Endothelial cell of umbilical vein (primary cell): ENCODE data around the gene GRM4. TPM values are rescaled to one million over a fixed set of nuclear protein-coding genes. Genes with fewer than 3 reads are reported as not detected.

Experiments used
- BruUV-seq: library from RNA; stranded (reverse); fragments of 400-500 nt; replicated peaks from 2 replicates; lab custom pipeline; 2021; lab: Mats Ljungman, UMichigan
- CTCF ChIA-PET: fragments of 300-600, 350-600 bp; sonication (Branson Sonifier 250); formaldehyde crosslinking; loops from one replicate; lab custom pipeline; 2021; ENCODE audit warnings: antibody characterized with exemption, inconsistent platforms; lab: Charles Lee
- POLR2A ChIA-PET: fragments of 300-600, 350-600 bp; sonication (Branson Sonifier 250); formaldehyde crosslinking; loops from one replicate; lab custom pipeline; 2021; ENCODE audit warnings: antibody characterized with exemption, inconsistent platforms; lab: Charles Lee
- DNase-seq: peaks from one replicate; pipeline ENCODE4 v3.0.0-alpha.2; 2011; ENCODE audit warnings: low read depth, low spot score
- FAIRE-seq: peaks from 2 replicates; lab custom pipeline; 2011; peaks lifted over from hg19 to GRCh38; lab: Jason Lieb, UNC
- H2AFZ ChIP-seq: 2 replicates; pipeline ENCODE4 v1.6.0; 2012; ENCODE audit warnings: low read depth, low read length, control low read depth, inconsistent platforms
- H3K27ac ChIP-seq: 2 replicates; pipeline ENCODE4 v1.5.1; 2011; ENCODE audit warnings: low read depth, mild to moderate bottlenecking, control low read depth, low read length, moderate library complexity; ENCODE audit not compliant: insufficient read depth
- H3K27me3 ChIP-seq, 2 experiments: 2 replicates each; pipeline versions ENCODE4 v1.6.0 to v1.6.1; 2011; ENCODE audit warnings: low read length in 2 of 2, mixed read lengths in 1 of 2; ENCODE audit not compliant: control insufficient read depth in 2 of 2, insufficient read depth in 2 of 2
- H3K36me3 ChIP-seq, 2 experiments: 2 replicates in 1 of 2; 3 replicates in 1 of 2; pipeline ENCODE4 v1.5.1; 2011; ENCODE audit warnings: low read length in 2 of 2, mild to moderate bottlenecking in 1 of 2, moderate library complexity in 1 of 2; ENCODE audit not compliant: control insufficient read depth in 2 of 2, insufficient read depth in 2 of 2; ENCODE audit errors: extremely low read depth in 1 of 2
- H3K4me1 ChIP-seq: 3 replicates; pipeline ENCODE4 v1.5.1; 2011; ENCODE audit warnings: mild to moderate bottlenecking, low read length; ENCODE audit not compliant: control insufficient read depth, insufficient read depth; ENCODE audit errors: extremely low read depth
- H3K4me2 ChIP-seq: 2 replicates; pipeline ENCODE4 v1.6.1; 2011; ENCODE audit warnings: low read length, control low read depth, mixed read lengths; ENCODE audit not compliant: insufficient read depth
- H3K4me3 ChIP-seq, 3 experiments: fragments of 200-600 bp in 1 of 3; sonication (generic), shearing (Covaris generic) in 1 of 3; replicated peaks in 1 of 3; 2 replicates each; pipeline ENCODE4 v1.5.1; 2011 to 2016; ENCODE audit warnings: control low read depth in 3 of 3, low read length in 3 of 3, mild to moderate bottlenecking in 2 of 3, inconsistent platforms in 1 of 3, low read depth in 1 of 3, moderate library complexity in 1 of 3; ENCODE audit not compliant: insufficient read depth in 1 of 3
- H3K79me2 ChIP-seq: 2 replicates; pipeline ENCODE4 v1.6.0; 2012; ENCODE audit warnings: low read length, inconsistent platforms; ENCODE audit not compliant: control insufficient read depth, insufficient read depth
- H3K9ac ChIP-seq: replicated peaks from 2 replicates; pipeline ENCODE3; 2011; ENCODE audit warnings: low read length, control low read depth; ENCODE audit not compliant: insufficient read depth; ENCODE audit errors: extremely low read depth
- H3K9me1 ChIP-seq: replicated peaks from 3 replicates; pipeline ENCODE4 v1.6.0; 2011; ENCODE audit warnings: mild to moderate bottlenecking, low read length; ENCODE audit not compliant: control insufficient read depth, insufficient read depth; ENCODE audit errors: extremely low read depth
- H3K9me3 ChIP-seq: replicated peaks from 2 replicates; pipeline ENCODE4 v1.5.1; 2012; ENCODE audit warnings: low read length, inconsistent platforms; ENCODE audit not compliant: control insufficient read depth, insufficient read depth
- H4K20me1 ChIP-seq: replicated peaks from 2 replicates; pipeline ENCODE3; 2011; ENCODE audit warnings: mild to moderate bottlenecking, low read length; ENCODE audit not compliant: control insufficient read depth, insufficient read depth; ENCODE audit errors: extremely low read depth
- EZH2 ChIP-seq: IDR thresholded peaks from 2 replicates; pipeline ENCODE4 v1.6.1; 2012; ENCODE audit warnings: borderline replicate concordance, low read depth, mild to moderate bottlenecking, moderate library complexity, low read length, inconsistent platforms; ENCODE audit not compliant: severe bottlenecking
- FOS ChIP-seq: IDR thresholded peaks from 2 replicates; pipeline ENCODE4 v1.6.1; 2011; ENCODE audit warnings: mild to moderate bottlenecking, low read length, moderate library complexity, borderline replicate concordance; ENCODE audit not compliant: insufficient read depth
- GATA2 ChIP-seq: IDR thresholded peaks from 2 replicates; pipeline ENCODE4 v1.7.0; 2011; ENCODE audit warnings: low read depth, mild to moderate bottlenecking, moderate library complexity, mixed read lengths, low read length; ENCODE audit not compliant: insufficient read length, insufficient read depth
- JUN ChIP-seq: IDR thresholded peaks from 2 replicates; pipeline ENCODE4 v1.6.1; 2011; ENCODE audit warnings: borderline replicate concordance, low read depth; ENCODE audit not compliant: insufficient read length, insufficient read depth
- MYC ChIP-seq: IDR thresholded peaks from one replicate; pipeline ENCODE4 v1.6.1; 2011; ENCODE audit warnings: mild to moderate bottlenecking, low read depth, low read length
- POLR2A ChIP-seq: IDR thresholded peaks from 2 replicates; pipeline ENCODE4 v1.6.1; 2012; ENCODE audit warnings: low read depth, mild to moderate bottlenecking, control low read depth, low read length
- POLR2AphosphoS5 ChIP-seq: IDR thresholded peaks from 2 replicates; pipeline ENCODE4 v1.6.1; 2012; ENCODE audit warnings: low read depth, mild to moderate bottlenecking, control low read depth, low read length, moderate library complexity; ENCODE audit not compliant: insufficient read depth
- dilution Hi-C: fragments of 300-500 bp; cut with MboI; formaldehyde crosslinking; loops from one replicate; pipeline ENCODE4 v1.15.0; 2019; ENCODE audit warnings: low sequenced_read_pairs; ENCODE audit not compliant: extremely low pct_ligation_motif_present
- intact Hi-C: fragments of 100-400 bp; cut with micrococcal nuclease; formaldehyde crosslinking; loops from one replicate; pipeline ENCODE4 v1.10.0; 2022
- polyA plus RNA-seq, 4 experiments: library from polyadenylated mRNA; depleted of rRNA in 3 of 4; stranded (reverse) in 3 of 4; unstranded in 1 of 4; fragments of >200 nt; gene quantifications; 2 replicates each; pipeline versions ENCODE4 v1.2.1 to v1.2.3, GENCODE V29; 2011 to 2012; ENCODE audit warnings: missing spikeins in 1 of 4
- total RNA-seq: library from RNA; stranded (reverse); gene quantifications from 2 replicates; pipeline ENCODE4 v1.2.3, GENCODE V29; 2021
- TF ChIP-seq, protein P1 (sequence below): IDR thresholded peaks from 2 replicates; pipeline ENCODE4 v1.6.1; 2011; ENCODE audit not compliant: insufficient read depth, insufficient read length
- TF ChIP-seq, protein P2 (sequence below), 2 donors: IDR thresholded peaks; 1 replicate in 1 of 2; 2 replicates in 1 of 2; pipeline ENCODE4 v1.5.1; 2011; ENCODE audit warnings: low read length in 2 of 2, mild to moderate bottlenecking in 2 of 2, moderate library complexity in 2 of 2, control low read depth in 1 of 2, inconsistent platforms in 1 of 2, low read depth in 1 of 2; ENCODE audit not compliant: insufficient read depth in 1 of 2; ENCODE audit errors: extremely low read depth in 1 of 2

The GRM4 gene
- total and polyA plus RNA-seq, 2 donors (not counting 3 experiments of a cell fraction or from before 2014, with no cell fraction given), result 0.03 TPM; not detected in 1

DNA sequence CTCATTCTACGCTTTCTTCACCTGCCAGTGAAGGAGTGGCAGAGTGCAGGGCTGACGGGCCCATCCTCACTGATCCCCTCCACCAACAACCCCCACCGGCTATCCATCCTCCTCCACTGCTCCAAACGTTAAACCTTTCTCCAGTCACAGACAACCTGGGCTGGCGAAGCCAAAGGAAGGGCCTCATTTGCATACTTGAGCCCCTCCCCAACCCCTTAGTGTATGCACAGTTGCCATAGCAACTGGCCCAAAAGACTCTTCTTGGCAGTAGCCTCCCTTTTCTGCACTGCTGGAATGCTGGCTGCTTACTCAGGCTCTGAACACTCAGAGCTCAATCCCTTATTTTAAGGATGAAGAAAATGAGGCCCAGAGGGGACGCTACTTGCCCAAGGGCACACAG is 130.3 kb downstream of the GRM4 start:
- no peaks in the 10 kb centered on the region for H3K36me3 ChIP-seq
- H3K79me2 ChIP-seq, result no peaks in the 10 kb centered on the region
- FAIRE-seq, result no peak
- intact Hi-C loops (no loop called here), dilution Hi-C loops (no loop called here)
- no peak overlapping the region for H3K27ac ChIP-seq
- H3K27me3 ChIP-seq, result no peaks in the 10 kb centered on the region
- TF ChIP-seq MYC (no peak), POLR2A (no peak), FOS (no peak), EZH2 (no peak), POLR2AphosphoS5 (no peak), GATA2 (no peak), JUN (no peak)
- TF ChIP-seq, protein P1, sequence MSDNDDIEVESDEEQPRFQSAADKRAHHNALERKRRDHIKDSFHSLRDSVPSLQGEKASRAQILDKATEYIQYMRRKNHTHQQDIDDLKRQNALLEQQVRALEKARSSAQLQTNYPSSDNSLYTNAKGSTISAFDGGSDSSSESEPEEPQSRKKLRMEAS, result no peak
- TF ChIP-seq, protein P2, sequence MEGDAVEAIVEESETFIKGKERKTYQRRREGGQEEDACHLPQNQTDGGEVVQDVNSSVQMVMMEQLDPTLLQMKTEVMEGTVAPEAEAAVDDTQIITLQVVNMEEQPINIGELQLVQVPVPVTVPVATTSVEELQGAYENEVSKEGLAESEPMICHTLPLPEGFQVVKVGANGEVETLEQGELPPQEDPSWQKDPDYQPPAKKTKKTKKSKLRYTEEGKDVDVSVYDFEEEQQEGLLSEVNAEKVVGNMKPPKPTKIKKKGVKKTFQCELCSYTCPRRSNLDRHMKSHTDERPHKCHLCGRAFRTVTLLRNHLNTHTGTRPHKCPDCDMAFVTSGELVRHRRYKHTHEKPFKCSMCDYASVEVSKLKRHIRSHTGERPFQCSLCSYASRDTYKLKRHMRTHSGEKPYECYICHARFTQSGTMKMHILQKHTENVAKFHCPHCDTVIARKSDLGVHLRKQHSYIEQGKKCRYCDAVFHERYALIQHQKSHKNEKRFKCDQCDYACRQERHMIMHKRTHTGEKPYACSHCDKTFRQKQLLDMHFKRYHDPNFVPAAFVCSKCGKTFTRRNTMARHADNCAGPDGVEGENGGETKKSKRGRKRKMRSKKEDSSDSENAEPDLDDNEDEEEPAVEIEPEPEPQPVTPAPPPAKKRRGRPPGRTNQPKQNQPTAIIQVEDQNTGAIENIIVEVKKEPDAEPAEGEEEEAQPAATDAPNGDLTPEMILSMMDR (IDR thresholded peaks at IDR 0.05; ENCODE audit: extremely low read depth in 1 of 2, insufficient read depth in 1 of 2, low read depth in 1 of 2, low read length in 2 of 2), result no peak
- ChIA-PET POLR2A (no interaction called here), CTCF (interaction anchor here (1.2 kb wide), 1 partner anchor 244 kb away, joined by 3 read pairs; no protein-coding TSS in a partner anchor)
- H3K4me2 ChIP-seq, result no peak overlapping the region
- H4K20me1 ChIP-seq, result no peaks in the 10 kb centered on the region
- no peak overlapping the region for H3K4me3 ChIP-seq
- BruUV-seq, result no TSS peak
- no peaks in the 10 kb centered on the region for H3K9me3 ChIP-seq
- no peaks in the 10 kb centered on the region for H3K9me1 ChIP-seq
- no peak for DNase-seq
- no peaks in the 10 kb centered on the region for H3K4me1 ChIP-seq
- H2AFZ ChIP-seq, result no peak overlapping the region
- no peak overlapping the region for H3K9ac ChIP-seq
